ENCODE measurements around the gene MOGAT3. TPM values are rescaled to one million over a fixed set of nuclear protein-coding genes. Genes with fewer than 3 reads are reported as not detected.

MOGAT3 gene
- total and polyA plus RNA-seq, 5 donors from 2014 or later: not detected

DNA sequence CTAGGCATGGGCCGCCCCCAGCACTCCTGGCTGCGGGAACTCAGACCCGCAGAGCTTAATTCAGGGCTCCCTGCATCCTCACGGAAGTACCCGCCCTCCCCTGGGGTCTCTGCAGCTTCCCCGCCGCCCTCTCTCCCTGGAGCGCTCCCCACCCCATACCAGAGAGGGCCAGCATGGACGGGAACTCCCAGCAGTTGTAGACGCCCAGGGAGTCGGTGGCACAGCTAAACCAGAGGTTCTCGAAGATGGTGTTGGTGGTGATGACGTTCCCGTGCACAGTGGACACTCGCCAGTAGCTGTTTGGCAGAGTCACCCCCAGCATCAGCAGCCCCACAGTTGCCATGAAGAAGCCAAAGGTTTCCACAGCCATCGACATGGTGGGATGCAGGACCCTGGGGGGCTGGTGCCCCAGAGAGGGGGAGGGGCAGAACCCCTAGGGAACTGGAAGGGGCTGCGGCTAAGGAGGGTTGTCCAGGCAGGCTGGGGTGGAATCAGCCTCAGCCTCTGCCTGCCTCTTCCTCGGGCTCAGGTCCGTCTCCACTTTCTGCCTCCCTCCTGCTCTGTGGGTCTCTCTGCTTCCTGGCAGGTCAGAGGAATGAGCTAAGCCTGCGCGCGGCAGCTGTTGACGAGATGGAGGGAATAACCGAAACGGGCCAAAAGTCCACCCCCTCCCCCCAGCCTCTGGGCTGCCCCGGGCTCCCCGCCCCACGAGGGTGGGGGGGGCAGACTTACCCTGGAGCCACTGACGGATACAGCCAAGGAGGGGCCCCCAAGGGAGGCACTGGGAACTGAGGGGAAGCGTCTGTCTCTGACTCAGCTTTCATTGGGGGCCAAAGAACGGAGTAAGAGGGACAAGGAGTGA lies 36.6 kb upstream of the MOGAT3 start, which contains the start of gene CLDN15:
Gene CLDN15, minus strand, starts transcription at position 597 of the 862 bp plus-strand sequence. Its CDS starts 221 bp downstream, at position 376.
- no peaks in the 10 kb centered on the region for H3K4me1 ChIP-seq (ENCODE audit: control insufficient read depth, insufficient read depth, low read length, poor library complexity, severe bottlenecking)
- no peaks in the 10 kb centered on the region for H3K27me3 ChIP-seq (ENCODE audit: control insufficient read depth, insufficient read depth, low read length)
- no peak within 1 kb of the TSS for H3K27ac ChIP-seq (ENCODE audit: insufficient read depth, low read length, poor library complexity, severe bottlenecking)
- peaks cover 20% of the 10 kb centered on the region for H3K36me3 ChIP-seq (ENCODE audit: control insufficient read depth, insufficient read depth, low read length)
- Mint-ChIP-seq H3K9me3 (no peaks in the 10 kb centered on the region), H3K27me3 (no peaks in the 10 kb centered on the region), H3K36me3 (peaks cover 6% of the 10 kb centered on the region), H3K4me3 (peak within 1 kb of the TSS in 1 of 4 donors; percentile 54), H3K4me1 (peaks cover 0 to 7% (median 0%) of the 10 kb centered on the region in 4 donors), H3K27ac (peak within 1 kb of the TSS in 1 of 3 donors; percentile 87)
- H3K9me3 ChIP-seq (ENCODE audit: control insufficient read depth in 2 of 2, low read length in 2 of 2): no peaks in the 10 kb centered on the region
- DNase-seq: no peak
- no peak within 1 kb of the TSS for H3K4me3 ChIP-seq (ENCODE audit: low read depth, low read length)
- no peak for ATAC-seq (ENCODE audit: low read depth in 2 of 2)

DNA sequence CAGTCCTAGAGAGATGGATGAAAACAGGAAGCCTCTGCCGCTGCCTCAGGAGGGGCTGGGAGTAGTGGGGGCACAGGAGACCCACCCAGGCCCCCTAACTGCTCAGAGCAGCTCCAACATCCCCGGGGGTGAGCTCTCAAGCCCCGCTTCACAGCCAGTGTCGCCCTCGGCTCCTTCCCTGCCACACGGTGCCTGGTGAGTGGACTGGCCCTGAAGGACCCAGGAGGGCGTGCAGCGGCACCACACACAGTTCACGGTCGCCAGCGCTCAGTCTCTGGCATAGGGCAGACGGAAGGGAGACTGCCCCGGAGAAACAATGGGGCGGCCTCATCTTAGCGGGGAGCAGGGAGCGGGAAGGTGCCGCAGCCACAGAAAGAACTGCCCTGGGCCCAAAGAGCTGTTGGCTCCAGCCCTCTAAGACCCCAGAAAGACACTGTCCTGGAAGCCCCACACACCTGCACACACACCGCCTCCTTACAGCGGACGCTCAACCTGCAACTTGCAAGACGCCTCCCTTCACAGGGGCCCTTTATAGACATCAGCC lies 35.5 kb upstream of the MOGAT3 start:
- DNase-seq: no peak
- Mint-ChIP-seq H3K4me3 (no peak overlapping the region), H3K4me1 (peaks cover 0 to 5% (median 0%) of the 10 kb centered on the region in 4 donors), H3K36me3 (peaks cover 6% of the 10 kb centered on the region), H3K27ac (no peak overlapping the region), H3K27me3 (no peaks in the 10 kb centered on the region), H3K9me3 (no peaks in the 10 kb centered on the region)
- no peaks in the 10 kb centered on the region for H3K27me3 ChIP-seq (ENCODE audit: control insufficient read depth, insufficient read depth, low read length)
- ATAC-seq (ENCODE audit: low read depth in 2 of 2): no peak
- peaks cover 24% of the 10 kb centered on the region for H3K36me3 ChIP-seq (ENCODE audit: control insufficient read depth, insufficient read depth, low read length)
- no peak overlapping the region for H3K4me3 ChIP-seq (ENCODE audit: low read depth, low read length)
- H3K9me3 ChIP-seq (ENCODE audit: control insufficient read depth in 2 of 2, low read length in 2 of 2): no peaks in the 10 kb centered on the region
- H3K4me1 ChIP-seq (ENCODE audit: control insufficient read depth, insufficient read depth, low read length, poor library complexity, severe bottlenecking): no peaks in the 10 kb centered on the region
- no peak overlapping the region for H3K27ac ChIP-seq (ENCODE audit: insufficient read depth, low read length, poor library complexity, severe bottlenecking)

DNA sequence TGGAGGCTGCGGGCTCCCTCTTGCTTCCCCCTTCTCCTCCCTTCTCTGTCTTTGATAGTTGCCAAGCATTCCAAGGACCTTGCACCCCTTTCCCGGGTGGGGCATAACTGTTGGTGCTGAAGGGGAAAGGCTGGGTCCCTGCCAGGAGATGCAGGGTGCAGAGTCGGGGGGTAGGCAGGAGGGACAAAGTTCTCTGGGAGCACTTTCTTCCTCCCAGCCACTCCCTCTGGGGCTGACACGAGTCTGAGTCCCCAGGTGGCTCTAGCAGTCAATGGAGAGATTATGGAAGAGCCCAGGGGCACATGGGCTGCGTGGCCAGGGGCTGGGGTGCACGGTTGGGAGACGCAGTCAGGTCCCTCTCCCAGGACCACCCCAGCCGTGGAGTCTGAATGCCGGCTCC lies 34.7 kb upstream of the MOGAT3 start:
- no peaks in the 10 kb centered on the region for H3K27me3 Mint-ChIP-seq
- no peak for ATAC-seq (ENCODE audit: low read depth in 2 of 2)
- H3K9me3 ChIP-seq (ENCODE audit: control insufficient read depth in 2 of 2, low read length in 2 of 2): no peaks in the 10 kb centered on the region
- H3K4me1 Mint-ChIP-seq: peaks cover 0 to 6% (median 1%) of the 10 kb centered on the region in 4 donors
- no peak for DNase-seq
- no peaks in the 10 kb centered on the region for H3K4me1 ChIP-seq (ENCODE audit: control insufficient read depth, insufficient read depth, low read length, poor library complexity, severe bottlenecking)
- H3K27ac Mint-ChIP-seq: no peak overlapping the region
- no peak overlapping the region for H3K4me3 Mint-ChIP-seq
- no peak overlapping the region for H3K27ac ChIP-seq (ENCODE audit: insufficient read depth, low read length, poor library complexity, severe bottlenecking)
- H3K9me3 Mint-ChIP-seq: no peaks in the 10 kb centered on the region
- H3K36me3 ChIP-seq (ENCODE audit: control insufficient read depth, insufficient read depth, low read length): peaks cover 23% of the 10 kb centered on the region
- H3K4me3 ChIP-seq (ENCODE audit: low read depth, low read length): no peak overlapping the region
- H3K36me3 Mint-ChIP-seq: peaks cover 4% of the 10 kb centered on the region
- H3K27me3 ChIP-seq (ENCODE audit: control insufficient read depth, insufficient read depth, low read length): no peaks in the 10 kb centered on the region

DNA sequence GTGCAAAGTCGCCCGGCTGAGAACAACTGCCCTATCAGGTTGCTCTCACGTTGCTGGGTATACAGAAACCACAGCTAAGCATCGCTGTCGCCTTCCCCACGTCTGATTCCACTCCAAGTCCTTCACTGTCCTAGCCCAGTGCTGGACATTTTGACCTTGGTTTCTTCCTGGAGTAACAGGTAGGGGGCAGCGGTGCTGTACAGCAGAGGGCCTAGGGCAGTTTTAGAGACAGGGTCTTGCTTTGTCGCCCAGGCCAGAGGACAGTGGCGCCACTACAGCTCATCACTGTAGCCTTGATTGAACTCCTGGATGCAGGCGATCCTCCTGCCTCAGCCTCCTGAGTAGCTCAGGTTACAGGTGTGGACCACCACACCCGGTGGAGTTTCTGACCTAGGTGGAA lies 34.2 kb upstream of the MOGAT3 start:
- Mint-ChIP-seq H3K36me3 (peaks cover 3% of the 10 kb centered on the region), H3K4me3 (no peak overlapping the region), H3K27me3 (no peaks in the 10 kb centered on the region), H3K9me3 (no peaks in the 10 kb centered on the region), H3K27ac (peak overlapping the region in 1 of 3 donors; percentile 55), H3K4me1 (peaks cover 0 to 6% (median 2%) of the 10 kb centered on the region in 4 donors)
- no peak overlapping the region for H3K4me3 ChIP-seq (ENCODE audit: low read depth, low read length)
- no peaks in the 10 kb centered on the region for H3K9me3 ChIP-seq (ENCODE audit: control insufficient read depth in 2 of 2, low read length in 2 of 2)
- peaks cover 18% of the 10 kb centered on the region for H3K36me3 ChIP-seq (ENCODE audit: control insufficient read depth, insufficient read depth, low read length)
- H3K27ac ChIP-seq (ENCODE audit: insufficient read depth, low read length, poor library complexity, severe bottlenecking): no peak overlapping the region
- H3K27me3 ChIP-seq (ENCODE audit: control insufficient read depth, insufficient read depth, low read length): no peaks in the 10 kb centered on the region
- DNase-seq (no peak), ATAC-seq (ENCODE audit: low read depth in 2 of 2) (no peak)
- H3K4me1 ChIP-seq (ENCODE audit: control insufficient read depth, insufficient read depth, low read length, poor library complexity, severe bottlenecking): no peaks in the 10 kb centered on the region

DNA sequence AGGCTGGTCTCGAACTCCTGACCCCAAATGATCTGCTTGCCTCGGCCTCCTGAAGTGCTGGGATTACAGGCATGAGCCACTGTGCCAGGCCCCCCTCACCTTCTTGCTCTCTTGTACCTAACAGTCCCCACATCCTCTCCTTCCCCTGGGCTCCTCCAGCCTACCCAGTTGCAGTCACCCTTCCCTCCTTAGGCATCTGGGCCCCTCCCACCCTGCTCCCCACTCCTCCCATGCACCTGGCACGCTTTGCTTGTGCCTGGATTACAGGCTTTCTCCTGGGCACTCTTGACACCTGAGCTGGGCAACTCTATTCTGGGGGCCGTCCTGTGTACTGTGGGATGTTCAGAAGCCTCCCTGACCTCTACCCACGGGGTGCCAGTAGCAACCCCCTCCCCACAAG lies 33.8 kb upstream of the MOGAT3 start:
- H3K4me3 ChIP-seq (ENCODE audit: low read depth, low read length): no peak overlapping the region
- Mint-ChIP-seq H3K27ac (peak overlapping the region in 1 of 3 donors; percentile 55), H3K4me1 (peaks cover 0 to 6% (median 2%) of the 10 kb centered on the region in 4 donors), H3K9me3 (no peaks in the 10 kb centered on the region), H3K27me3 (no peaks in the 10 kb centered on the region), H3K36me3 (peaks cover 3% of the 10 kb centered on the region), H3K4me3 (no peak overlapping the region)
- H3K27me3 ChIP-seq (ENCODE audit: control insufficient read depth, insufficient read depth, low read length): no peaks in the 10 kb centered on the region
- H3K9me3 ChIP-seq (ENCODE audit: control insufficient read depth in 2 of 2, low read length in 2 of 2): no peaks in the 10 kb centered on the region
- no peak overlapping the region for H3K27ac ChIP-seq (ENCODE audit: insufficient read depth, low read length, poor library complexity, severe bottlenecking)
- H3K4me1 ChIP-seq (ENCODE audit: control insufficient read depth, insufficient read depth, low read length, poor library complexity, severe bottlenecking): no peaks in the 10 kb centered on the region
- no peak for DNase-seq
- peaks cover 14% of the 10 kb centered on the region for H3K36me3 ChIP-seq (ENCODE audit: control insufficient read depth, insufficient read depth, low read length)
- no peak for ATAC-seq (ENCODE audit: low read depth in 2 of 2)

DNA sequence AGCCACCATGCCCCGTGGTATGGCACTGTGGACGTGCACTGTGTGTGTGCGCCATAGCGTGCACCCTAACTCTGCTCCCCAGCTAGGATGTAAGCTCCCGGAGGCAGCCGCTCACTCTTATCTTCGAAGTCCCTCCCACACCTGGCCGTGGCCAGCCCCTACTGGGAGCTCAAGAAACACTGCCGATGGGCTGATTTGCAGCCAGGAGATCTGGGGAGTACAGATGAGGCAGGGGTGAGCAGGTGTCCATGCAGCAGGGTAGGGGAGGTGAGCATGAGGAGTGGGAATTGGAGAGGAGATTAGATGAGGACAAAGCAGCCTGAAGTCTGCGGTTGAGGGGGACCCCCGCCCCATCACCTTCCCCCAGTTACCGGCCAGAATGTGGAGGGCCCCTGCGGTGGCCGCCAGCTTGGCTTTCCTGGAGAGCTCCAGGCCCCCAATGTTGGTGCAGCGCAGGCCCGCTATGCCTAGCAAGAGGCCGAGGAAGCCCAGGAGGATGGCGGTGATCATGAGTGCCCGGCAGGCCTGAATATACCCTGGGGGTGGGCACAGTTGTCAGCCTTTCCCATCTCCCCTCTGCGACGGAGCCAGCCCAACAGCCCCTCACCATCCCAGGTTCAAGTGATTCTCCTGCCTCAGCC lies 33.2 kb upstream of the MOGAT3 start:
- Histone ChIP-seq H3K27me3 (ENCODE audit: control insufficient read depth, insufficient read depth, low read length) (no peaks in the 10 kb centered on the region), H3K9me3 (ENCODE audit: control insufficient read depth in 2 of 2, low read length in 2 of 2) (no peaks in the 10 kb centered on the region), H3K36me3 (ENCODE audit: control insufficient read depth, insufficient read depth, low read length) (peaks cover 8% of the 10 kb centered on the region), H3K4me1 (ENCODE audit: control insufficient read depth, insufficient read depth, low read length, poor library complexity, severe bottlenecking) (no peaks in the 10 kb centered on the region), H3K27ac (ENCODE audit: insufficient read depth, low read length, poor library complexity, severe bottlenecking) (no peak overlapping the region), H3K4me3 (ENCODE audit: low read depth, low read length) (no peak overlapping the region)
- Mint-ChIP-seq H3K4me1 (peaks cover 0 to 6% (median 2%) of the 10 kb centered on the region in 4 donors), H3K27ac (peak overlapping the region in 1 of 3 donors; percentile 31), H3K9me3 (no peaks in the 10 kb centered on the region), H3K4me3 (no peak overlapping the region), H3K27me3 (no peaks in the 10 kb centered on the region), H3K36me3 (peaks cover 6% of the 10 kb centered on the region)
- ATAC-seq (ENCODE audit: low read depth in 2 of 2): no peak
- no peak for DNase-seq

DNA sequence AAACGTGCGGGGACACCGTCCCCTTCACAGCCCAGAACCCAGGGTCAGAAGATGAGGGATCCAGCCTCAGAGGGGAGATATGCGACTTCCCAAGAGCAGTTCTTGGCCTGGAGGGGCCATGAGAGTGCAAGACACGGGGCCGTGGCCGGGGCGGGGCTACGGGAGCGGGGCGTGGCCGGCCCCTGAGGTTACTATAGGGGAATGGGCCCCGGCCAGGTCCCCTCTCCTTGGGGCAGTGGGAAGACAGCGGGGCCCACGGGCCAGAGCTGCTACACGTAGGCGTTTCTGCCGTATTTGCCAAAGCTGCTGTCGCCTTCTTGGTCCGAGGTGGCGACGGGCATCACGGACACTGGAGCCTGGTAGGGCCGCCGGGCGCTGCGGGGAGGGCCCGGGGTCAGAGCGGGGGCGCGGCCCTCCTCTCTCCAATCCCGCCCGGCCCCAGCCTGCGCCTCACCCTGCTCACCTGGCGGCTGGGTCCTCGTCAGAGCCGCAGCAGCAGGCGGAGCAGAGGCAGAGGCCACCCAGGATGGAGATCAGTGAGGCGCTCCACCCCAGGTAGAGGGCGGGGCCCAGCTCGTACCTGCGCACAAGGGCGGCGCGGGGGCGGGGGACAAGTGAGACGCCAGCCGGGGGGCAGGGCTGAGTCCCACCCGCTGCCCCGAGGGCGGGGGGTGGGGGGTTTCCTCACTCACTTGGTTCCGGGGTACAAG lies 31.5 kb upstream of the MOGAT3 start:
- Mint-ChIP-seq H3K4me1 (peaks cover 0 to 6% (median 2%) of the 10 kb centered on the region in 4 donors), H3K9me3 (no peaks in the 10 kb centered on the region), H3K36me3 (peaks cover 7% of the 10 kb centered on the region), H3K4me3 (no peak overlapping the region), H3K27me3 (no peaks in the 10 kb centered on the region), H3K27ac (no peak overlapping the region)
- H3K36me3 ChIP-seq (ENCODE audit: control insufficient read depth, insufficient read depth, low read length): peaks cover 7% of the 10 kb centered on the region
- no peaks in the 10 kb centered on the region for H3K4me1 ChIP-seq (ENCODE audit: control insufficient read depth, insufficient read depth, low read length, poor library complexity, severe bottlenecking)
- no peak overlapping the region for H3K27ac ChIP-seq (ENCODE audit: insufficient read depth, low read length, poor library complexity, severe bottlenecking)
- DNase-seq (no peak), ATAC-seq (ENCODE audit: low read depth in 2 of 2) (no peak)
- H3K9me3 ChIP-seq (ENCODE audit: control insufficient read depth in 2 of 2, low read length in 2 of 2): no peaks in the 10 kb centered on the region
- H3K27me3 ChIP-seq (ENCODE audit: control insufficient read depth, insufficient read depth, low read length): no peaks in the 10 kb centered on the region
- no peak overlapping the region for H3K4me3 ChIP-seq (ENCODE audit: low read depth, low read length)

All from CD4-positive, CD25-positive, alpha-beta regulatory T cell (primary cell).